Ishikawa (cell line): Measurements from ENCODE around the gene RGS6.
A peak's percentile ranks its signal among the peaks of the same experiment; 100 is the strongest.

Experiments used
- CREB1 ChIP-seq: IDR thresholded peaks from 2 replicates; pipeline ENCODE4 v1.6.1; 2012; ENCODE audit warnings: low read depth
- EGR1 ChIP-seq: IDR thresholded peaks from 2 replicates; pipeline ENCODE4 v1.6.1; 2012
- EP300 ChIP-seq: IDR thresholded peaks from 2 replicates; pipeline ENCODE4 v1.6.1; 2012; ENCODE audit warnings: borderline replicate concordance
- FOXM1 ChIP-seq: IDR thresholded peaks from 2 replicates; pipeline ENCODE4 v1.6.1; 2012; ENCODE audit warnings: low read depth, borderline replicate concordance
- MAX ChIP-seq: IDR thresholded peaks from 2 replicates; pipeline ENCODE4 v1.6.1; 2012
- NFIC ChIP-seq: IDR thresholded peaks from 2 replicates; pipeline ENCODE4 v1.6.1; 2012
- RAD21 ChIP-seq: IDR thresholded peaks from 2 replicates; pipeline ENCODE4 v1.6.1; 2012; ENCODE audit warnings: low read depth
- REST ChIP-seq: IDR thresholded peaks from 2 replicates; pipeline ENCODE4 v1.6.1; 2012; ENCODE audit warnings: low read depth, mild to moderate bottlenecking
- TAF1 ChIP-seq: IDR thresholded peaks from 2 replicates; pipeline ENCODE4 v1.6.1; 2012; ENCODE audit warnings: low read depth, mild to moderate bottlenecking
- TEAD4 ChIP-seq: IDR thresholded peaks from 2 replicates; pipeline ENCODE4 v1.6.1; 2012
- USF1 ChIP-seq: IDR thresholded peaks from 2 replicates; pipeline ENCODE4 v1.6.1; 2012
- YY1 ChIP-seq: IDR thresholded peaks from 2 replicates; pipeline ENCODE4 v1.6.1; 2012; ENCODE audit warnings: low read depth

GRCh38 chr14:71907793-71908515 is 24.3 kb upstream of the RGS6 start:
- TF ChIP-seq TAF1 (no peak), USF1 (no peak), RAD21 (no peak), REST (no peak), EGR1 (no peak), TEAD4 (peak; percentile 36; the same call in 1 of the 2 replicates), EP300 (no peak), FOXM1 (no peak), YY1 (no peak), NFIC (no peak), CREB1 (no peak), MAX (no peak)
